Memory B cell (primary cell): ENCODE data around the gene WDR77.

Experiments used
- ATAC-seq: fragments of 150-1000 bp; cut with Tn5 transposase; 2 replicates; pipeline ENCODE4 v1.10.0; 2021; ENCODE audit warnings: low read depth, mild to moderate bottlenecking, moderate library complexity
- DNase-seq, 2 donors: peaks; one replicate each; pipeline ENCODE4 v3.0.0; 2022; ENCODE audit warnings: low spot score in 2 of 2
- H3K27ac Mint-ChIP-seq: one replicate; pipeline ENCODE4 v1.8.0; 2022; ENCODE audit warnings: mild to moderate bottlenecking, moderate library complexity, mixed read lengths
- H3K27me3 Mint-ChIP-seq: one replicate; pipeline ENCODE4 v1.8.0; 2022; ENCODE audit warnings: mixed read lengths
- H3K36me3 Mint-ChIP-seq: one replicate; pipeline ENCODE4 v1.8.0; 2022; ENCODE audit warnings: mild to moderate bottlenecking, mixed read lengths
- H3K4me1 Mint-ChIP-seq: one replicate; pipeline ENCODE4 v1.8.0; 2022; ENCODE audit warnings: mixed read lengths
- H3K4me3 Mint-ChIP-seq: one replicate; pipeline ENCODE4 v1.8.0; 2022; ENCODE audit warnings: mild to moderate bottlenecking, moderate library complexity, mixed read lengths
- H3K9me3 Mint-ChIP-seq: one replicate; pipeline ENCODE4 v1.8.0; 2022; ENCODE audit warnings: mixed read lengths

The WDR77 gene

GRCh38 chr1:111441573-111442192 is 7.4 kb downstream of the WDR77 start:
- H3K36me3 Mint-ChIP-seq = peaks cover 32% of the 10 kb centered on the region
- peak; percentile 98 for ATAC-seq
- no peaks in the 10 kb centered on the region for H3K27me3 Mint-ChIP-seq
- no peaks in the 10 kb centered on the region for H3K9me3 Mint-ChIP-seq
- peak overlapping the region; percentile 88 for H3K27ac Mint-ChIP-seq
- no peak overlapping the region for H3K4me3 Mint-ChIP-seq
- peak; percentile 69 for DNase-seq
- H3K4me1 Mint-ChIP-seq = peaks cover 17% of the 10 kb centered on the region

- Mint-ChIP-seq H3K36me3 (peaks cover 25% of the 10 kb centered on the region), H3K27me3 (no peaks in the 10 kb centered on the region), H3K4me1 (peaks cover 10% of the 10 kb centered on the region)
Observed at GRCh38 chr1:111439461-111440351, 9.3 kb downstream of the WDR77 start.

GRCh38 chr1:111436726-111437125 is 12.3 kb downstream of the WDR77 start:
- H3K9me3 Mint-ChIP-seq = no peaks in the 10 kb centered on the region
- peaks cover 7% of the 10 kb centered on the region for H3K4me1 Mint-ChIP-seq
- H3K4me3 Mint-ChIP-seq = no peak overlapping the region
- ATAC-seq = no peak
- DNase-seq = no peak
- peak overlapping the region; percentile 7 for H3K27ac Mint-ChIP-seq
- H3K36me3 Mint-ChIP-seq = peaks cover 14% of the 10 kb centered on the region
- no peaks in the 10 kb centered on the region for H3K27me3 Mint-ChIP-seq

More at GRCh38 chr1:111439461-111440351, 9.3 kb downstream of the WDR77 start:
- DNase-seq (no peak), ATAC-seq (no peak)
- no peaks in the 10 kb centered on the region for H3K9me3 Mint-ChIP-seq
- no peak overlapping the region for H3K4me3 Mint-ChIP-seq
- H3K27ac Mint-ChIP-seq = peak overlapping the region; percentile 32

GRCh38 chr1:111424281-111424680 is 24.8 kb downstream of the WDR77 start:
- DNase-seq (no peak), ATAC-seq (no peak)
- peaks cover 1% of the 10 kb centered on the region for H3K27me3 Mint-ChIP-seq
- H3K36me3 Mint-ChIP-seq = peaks cover 16% of the 10 kb centered on the region
- H3K9me3 Mint-ChIP-seq = no peaks in the 10 kb centered on the region
- no peak overlapping the region for H3K27ac Mint-ChIP-seq
- peaks cover 4% of the 10 kb centered on the region for H3K4me1 Mint-ChIP-seq
- no peak overlapping the region for H3K4me3 Mint-ChIP-seq

- peaks cover 1% of the 10 kb centered on the region for H3K27me3 Mint-ChIP-seq
- no peaks in the 10 kb centered on the region for H3K9me3 Mint-ChIP-seq
- H3K36me3 Mint-ChIP-seq = peaks cover 24% of the 10 kb centered on the region
Observed at GRCh38 chr1:111422546-111423391, 26.3 kb downstream of the WDR77 start.

GRCh38 chr1:111420377-111420776 is 28.7 kb downstream of the WDR77 start:
- Mint-ChIP-seq H3K4me3 (no peak overlapping the region), H3K36me3 (peaks cover 29% of the 10 kb centered on the region), H3K27me3 (peaks cover 1% of the 10 kb centered on the region), H3K9me3 (no peaks in the 10 kb centered on the region), H3K27ac (no peak overlapping the region), H3K4me1 (peaks cover 7% of the 10 kb centered on the region)
- ATAC-seq (no peak), DNase-seq (no peak)

More at GRCh38 chr1:111422546-111423391, 26.3 kb downstream of the WDR77 start:
- Mint-ChIP-seq H3K27ac (no peak overlapping the region), H3K4me3 (no peak overlapping the region), H3K4me1 (peaks cover 4% of the 10 kb centered on the region)
- ATAC-seq (no peak), DNase-seq (no peak)

- H3K27me3 Mint-ChIP-seq = peaks cover 1% of the 10 kb centered on the region
- peaks cover 7% of the 10 kb centered on the region for H3K4me1 Mint-ChIP-seq
- peaks cover 25% of the 10 kb centered on the region for H3K36me3 Mint-ChIP-seq
- no peaks in the 10 kb centered on the region for H3K9me3 Mint-ChIP-seq
- H3K27ac Mint-ChIP-seq = no peak overlapping the region
- H3K4me3 Mint-ChIP-seq = no peak overlapping the region
- DNase-seq (no peak), ATAC-seq (no peak)
Observed at GRCh38 chr1:111419037-111419436, 30.0 kb downstream of the WDR77 start.

GRCh38 chr1:111417755-111418154 is 31.3 kb downstream of the WDR77 start:
- Mint-ChIP-seq H3K9me3 (no peaks in the 10 kb centered on the region), H3K4me1 (peaks cover 7% of the 10 kb centered on the region), H3K4me3 (no peak overlapping the region), H3K27me3 (peaks cover 1% of the 10 kb centered on the region), H3K27ac (no peak overlapping the region), H3K36me3 (peaks cover 30% of the 10 kb centered on the region)
- no peak for ATAC-seq
- no peak for DNase-seq

- no peaks in the 10 kb centered on the region for H3K9me3 Mint-ChIP-seq
- H3K27ac Mint-ChIP-seq = no peak overlapping the region
Observed at GRCh38 chr1:111415461-111415860, 33.6 kb downstream of the WDR77 start.

GRCh38 chr1:111414756-111415155 is 34.3 kb downstream of the WDR77 start:
- ATAC-seq (no peak), DNase-seq (no peak)
- H3K27me3 Mint-ChIP-seq = no peaks in the 10 kb centered on the region
- peaks cover 7% of the 10 kb centered on the region for H3K4me1 Mint-ChIP-seq
- H3K36me3 Mint-ChIP-seq = peaks cover 21% of the 10 kb centered on the region
- no peaks in the 10 kb centered on the region for H3K9me3 Mint-ChIP-seq
- no peak overlapping the region for H3K27ac Mint-ChIP-seq
- no peak overlapping the region for H3K4me3 Mint-ChIP-seq

More at GRCh38 chr1:111415461-111415860, 33.6 kb downstream of the WDR77 start:
- DNase-seq (no peak), ATAC-seq (no peak)
- Mint-ChIP-seq H3K4me1 (peaks cover 7% of the 10 kb centered on the region), H3K4me3 (no peak overlapping the region), H3K36me3 (peaks cover 23% of the 10 kb centered on the region), H3K27me3 (peaks cover under 1% of the 10 kb centered on the region)

GRCh38 chr1:111412839-111413238 is 36.2 kb downstream of the WDR77 start:
- DNase-seq (no peak), ATAC-seq (no peak)
- H3K4me3 Mint-ChIP-seq = no peak overlapping the region
- peaks cover 12% of the 10 kb centered on the region for H3K36me3 Mint-ChIP-seq
- H3K27me3 Mint-ChIP-seq = no peaks in the 10 kb centered on the region
- no peak overlapping the region for H3K27ac Mint-ChIP-seq
- H3K9me3 Mint-ChIP-seq = no peaks in the 10 kb centered on the region
- peaks cover 7% of the 10 kb centered on the region for H3K4me1 Mint-ChIP-seq

- peak overlapping the region; percentile 29 for H3K27ac Mint-ChIP-seq
- no peaks in the 10 kb centered on the region for H3K36me3 Mint-ChIP-seq
- ATAC-seq (no peak), DNase-seq (no peak)
- peaks cover 30% of the 10 kb centered on the region for H3K4me1 Mint-ChIP-seq
- H3K27me3 Mint-ChIP-seq = no peaks in the 10 kb centered on the region
- no peaks in the 10 kb centered on the region for H3K9me3 Mint-ChIP-seq
- H3K4me3 Mint-ChIP-seq = no peak overlapping the region
Observed at GRCh38 chr1:111407301-111407700, 41.8 kb downstream of the WDR77 start.

- Mint-ChIP-seq H3K27ac (peak overlapping the region; percentile 29), H3K9me3 (no peaks in the 10 kb centered on the region), H3K4me3 (peak overlapping the region; percentile 35), H3K36me3 (no peaks in the 10 kb centered on the region), H3K27me3 (no peaks in the 10 kb centered on the region), H3K4me1 (peaks cover 30% of the 10 kb centered on the region)
- ATAC-seq (peak; percentile 92), DNase-seq (peak; percentile 26 to 51)
Observed at GRCh38 chr1:111406321-111406768, 42.7 kb downstream of the WDR77 start.
